GM18507 (cell line): ENCODE results near the gene C10orf67.

Source experiments
- DNase-seq: peaks from one replicate; pipeline ENCODE4 v3.0.0; 2011; ENCODE audit warnings: low read depth; ENCODE audit not compliant: insufficient read length; ENCODE audit errors: extremely low spot score
- FAIRE-seq: peaks from 2 replicates; lab custom pipeline; 2011; peaks lifted over from hg19 to GRCh38; lab: Jason Lieb, UNC

Gene C10orf67

DNA sequence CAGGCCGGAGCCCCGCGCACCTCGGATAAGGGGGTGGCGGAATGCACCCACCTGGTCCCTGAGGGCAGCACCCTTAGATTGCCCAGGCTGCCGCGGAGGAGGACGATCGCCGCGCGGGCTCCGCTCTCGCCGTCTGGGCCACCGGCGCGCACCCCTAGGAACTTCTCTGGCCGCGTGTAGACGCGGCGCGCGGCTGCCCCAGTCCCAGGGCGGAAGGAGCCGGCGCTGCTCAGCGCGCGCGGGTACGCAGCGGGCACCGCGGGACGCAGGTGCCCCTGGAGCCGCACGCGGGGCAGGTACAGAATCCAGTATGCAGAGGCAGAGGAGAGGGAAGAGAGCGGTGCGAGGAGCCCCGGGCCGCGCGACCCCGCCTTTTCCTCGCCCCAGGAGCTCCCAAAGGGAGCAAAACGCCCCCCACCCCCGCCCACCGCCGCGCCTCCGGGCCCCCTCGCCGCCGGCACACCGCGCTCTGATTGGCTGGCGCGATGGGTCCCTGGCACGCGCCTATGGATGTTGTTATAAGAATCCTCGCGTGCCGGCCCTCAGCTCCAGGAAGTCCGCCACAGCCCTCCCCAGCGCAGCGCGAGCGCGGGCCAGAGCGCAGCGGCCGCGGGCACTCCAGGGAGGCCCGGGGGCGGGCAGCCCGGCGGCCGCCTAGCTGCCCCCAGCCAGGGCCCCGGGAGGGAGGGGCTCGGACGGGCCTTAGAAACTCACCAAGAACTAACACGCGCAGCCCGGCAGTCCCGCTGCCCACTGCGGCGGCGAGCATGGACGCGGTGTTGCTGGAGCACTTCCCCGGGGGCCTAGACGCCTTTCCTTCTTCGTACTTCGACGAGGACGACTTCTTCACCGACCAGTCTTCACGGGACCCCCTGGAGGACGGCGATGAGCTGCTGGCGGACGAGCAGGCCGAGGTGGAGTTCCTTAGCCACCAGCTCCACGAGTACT is 152.6 kb downstream of the C10orf67 start, which contains the start of gene PTF1A:
Gene PTF1A, plus strand, starts transcription at position 549 of the 948 bp plus-strand sequence. Its CDS starts 219 bp downstream, at position 768.
- no peak for FAIRE-seq

GRCh38 chr10:23190872-23191763 is 153.5 kb downstream of the C10orf67 start:
- DNase-seq (no peak), FAIRE-seq (no peak)

More for the DNA sequence above, 152.6 kb downstream of the C10orf67 start, which contains the start of gene PTF1A:
- DNase-seq, result no peak

GRCh38 chr10:23189024-23189423 is 155.6 kb downstream of the C10orf67 start:
- no peak for FAIRE-seq
- DNase-seq, result no peak

GRCh38 chr10:23187155-23187554 is 157.4 kb downstream of the C10orf67 start:
- DNase-seq (no peak), FAIRE-seq (no peak)

- FAIRE-seq (no peak), DNase-seq (no peak)
Observed at GRCh38 chr10:23186697-23187096, 157.9 kb downstream of the C10orf67 start.

GRCh38 chr10:23186178-23186577 is 158.4 kb downstream of the C10orf67 start:
- no peak for DNase-seq
- no peak for FAIRE-seq

GRCh38 chr10:23174977-23175512 is 169.6 kb downstream of the C10orf67 start:
- no peak for FAIRE-seq
- no peak for DNase-seq

DNA sequence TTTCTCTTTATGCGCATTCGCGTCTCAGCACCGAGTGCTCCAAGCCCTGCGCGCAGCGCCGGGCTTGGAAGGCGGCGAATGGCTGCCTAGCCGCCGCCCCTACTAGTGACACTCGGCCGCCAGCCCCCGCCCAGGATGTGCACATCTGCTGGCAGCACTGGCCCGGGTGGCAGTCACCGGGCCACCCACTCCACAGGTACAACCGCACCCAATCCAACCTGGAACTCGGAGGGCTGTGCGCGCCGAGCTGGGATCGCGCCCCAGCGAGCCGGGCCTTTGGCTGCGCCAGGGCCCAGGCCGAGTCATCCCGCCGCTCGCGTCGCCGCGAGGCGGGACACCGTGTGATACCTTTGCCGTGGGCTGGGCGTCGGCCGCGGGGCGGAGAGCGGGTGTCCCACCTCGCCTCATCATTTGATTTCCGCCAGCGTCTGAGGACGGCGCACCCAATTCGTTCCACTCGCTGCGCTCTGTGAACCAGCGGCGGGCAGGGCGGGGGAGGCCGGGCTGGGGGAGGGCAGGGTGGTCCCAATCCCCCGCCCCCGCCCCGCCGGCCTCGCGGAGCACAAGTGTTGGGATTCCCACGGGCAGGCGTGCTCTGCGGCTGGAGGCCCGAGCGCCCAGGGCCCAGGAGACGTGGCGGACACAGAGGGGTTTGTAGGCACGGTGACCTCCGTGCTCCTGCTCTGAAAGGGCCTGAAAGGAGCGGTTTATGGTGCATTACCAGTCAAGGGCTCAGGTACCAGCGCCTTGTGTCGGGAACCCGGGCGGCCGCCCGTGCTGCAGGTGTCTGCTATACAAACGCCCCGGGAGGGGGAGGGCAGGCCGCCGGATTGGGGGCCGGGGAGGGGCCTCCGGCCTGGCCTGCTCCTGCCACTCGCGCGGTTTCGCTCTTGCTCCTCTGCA is 170.3 kb downstream of the C10orf67 start:
- FAIRE-seq (no peak), DNase-seq (no peak)

- FAIRE-seq, result no peak
- no peak for DNase-seq
Observed at GRCh38 chr10:23173214-23174073, 171.2 kb downstream of the C10orf67 start.

- no peak for DNase-seq
- FAIRE-seq, result no peak
Observed at GRCh38 chr10:23172429-23173213, 172.0 kb downstream of the C10orf67 start.

- DNase-seq (no peak), FAIRE-seq (no peak)
Observed at GRCh38 chr10:23171232-23171876, 173.2 kb downstream of the C10orf67 start.

DNA sequence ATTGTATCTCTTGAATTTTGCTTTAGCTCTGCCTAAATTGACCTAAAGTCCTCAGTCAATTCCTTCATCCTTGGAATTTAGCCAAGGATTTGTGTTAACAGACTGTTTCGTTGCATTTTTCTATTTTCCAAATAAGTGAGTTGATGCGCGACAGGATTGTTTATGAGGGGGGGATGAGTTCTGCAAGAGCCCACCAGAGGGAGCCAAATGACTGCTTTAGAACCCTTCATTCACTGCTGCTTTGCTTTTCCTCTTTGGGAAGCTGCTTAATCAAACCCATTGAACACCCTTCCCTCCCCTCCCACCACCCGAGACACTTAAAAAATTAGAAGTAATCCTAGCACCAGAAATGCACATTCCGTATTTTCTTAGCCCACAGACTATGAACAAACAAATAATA is 186.2 kb downstream of the C10orf67 start:
- FAIRE-seq, result peak; percentile 77
- DNase-seq, result peak; percentile 43

GRCh38 chr10:23157691-23158369 is 186.8 kb downstream of the C10orf67 start:
- FAIRE-seq, result peak; percentile 33
- DNase-seq, result peak; percentile 36

DNA sequence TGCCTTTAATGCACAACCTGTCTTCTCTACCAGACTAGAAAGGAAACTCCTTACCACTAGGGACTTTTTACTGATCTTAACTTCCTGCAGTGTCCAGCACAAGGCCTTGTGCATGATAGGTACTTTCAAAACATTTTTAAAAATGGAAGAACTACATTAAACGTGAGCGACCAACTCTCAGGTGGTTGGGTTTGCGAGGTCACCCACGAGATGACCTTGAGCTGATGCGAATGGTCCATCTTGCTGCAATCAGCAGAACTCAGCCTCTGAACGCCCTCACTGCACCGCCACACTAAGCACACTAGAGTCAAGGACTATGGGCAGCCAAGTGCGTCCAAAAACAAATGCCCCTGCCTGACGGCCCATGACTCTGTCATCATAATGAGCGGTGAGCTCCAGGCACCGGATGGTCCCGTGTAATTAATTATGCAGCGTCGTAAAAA is 187.3 kb downstream of the C10orf67 start:
- FAIRE-seq (peak; percentile 21), DNase-seq (no peak)

DNA sequence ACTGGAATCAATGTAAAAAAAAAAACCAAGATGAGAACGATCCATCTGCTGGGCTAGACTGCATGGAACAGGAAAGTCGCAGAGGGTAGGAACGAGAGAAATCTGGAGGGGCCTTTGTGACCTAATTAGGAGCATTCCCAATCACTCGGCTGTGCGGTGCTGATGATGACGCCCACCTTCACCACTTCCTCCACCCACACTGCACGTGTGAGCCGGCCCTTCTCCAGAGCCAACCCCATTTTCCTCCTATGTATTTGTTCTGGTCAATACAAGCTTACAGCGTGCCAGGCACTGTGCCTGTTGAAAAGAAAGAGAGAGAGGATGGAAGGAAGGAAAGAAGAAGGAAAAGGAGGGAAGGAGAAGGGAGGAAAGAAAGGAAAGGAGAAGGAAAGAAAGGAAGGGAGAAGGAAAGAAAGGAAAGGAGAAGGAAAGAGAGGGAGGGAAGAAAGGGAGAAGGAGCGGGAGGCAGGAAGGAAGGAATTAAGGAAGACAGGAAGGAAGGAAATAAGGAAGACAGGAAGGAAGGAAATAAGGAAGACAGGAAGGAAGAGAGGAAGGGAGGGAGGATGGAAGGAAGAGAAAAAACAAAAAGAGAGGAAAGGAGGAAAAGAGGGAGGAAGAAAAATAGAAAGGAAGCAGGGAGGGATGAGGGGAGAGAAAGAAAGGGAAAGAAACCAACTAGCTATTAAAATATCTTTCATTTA is 188.0 kb downstream of the C10orf67 start:
- DNase-seq (no peak), FAIRE-seq (no peak)

DNA sequence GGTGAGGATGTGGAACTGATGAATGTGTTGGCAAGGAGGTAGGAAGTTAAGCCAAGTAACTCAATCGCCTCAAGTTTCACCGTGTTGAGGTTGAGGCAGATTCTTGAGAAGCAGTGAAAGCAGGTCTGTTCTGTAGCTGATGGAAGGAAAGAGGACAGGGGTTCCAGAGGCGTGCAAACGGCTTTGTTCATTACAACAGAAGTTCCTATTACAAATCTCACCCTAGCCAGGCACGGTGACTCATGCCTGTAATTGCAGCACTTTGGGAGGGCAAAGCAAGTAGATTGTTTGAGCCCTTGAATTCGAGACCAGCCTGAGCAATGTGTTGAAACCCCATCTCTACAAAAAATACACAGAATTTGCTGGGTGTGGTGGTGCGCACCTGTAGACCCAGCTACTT is 189.4 kb downstream of the C10orf67 start:
- FAIRE-seq, result no peak
- DNase-seq, result no peak
